Measurements from ENCODE around the gene TET2.

TET2 gene

DNA sequence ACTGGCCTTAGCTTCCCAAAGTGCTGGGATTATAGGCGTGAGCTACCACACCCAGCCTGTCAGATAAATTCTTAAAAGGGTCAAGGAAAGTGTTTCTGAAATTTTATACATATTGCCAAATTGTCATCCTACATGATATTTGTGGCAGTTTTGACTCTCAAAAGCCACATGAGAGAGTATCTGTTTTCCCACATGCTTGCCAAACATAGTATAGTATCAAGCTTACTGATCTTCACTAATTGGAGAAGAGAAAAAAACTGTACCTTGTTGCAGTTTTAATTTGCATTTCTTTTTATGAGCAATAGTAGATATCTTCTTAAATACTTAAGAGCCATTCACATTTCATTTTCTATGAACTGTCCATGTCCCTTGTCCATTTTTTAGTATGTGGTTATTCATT lies 83.6 kb downstream of the TET2 start:
- DNase-seq (ENCODE audit: insufficient read length, low spot score) (no peak), FAIRE-seq (no peak)
- TF ChIP-seq CTCF (IDR thresholded peaks at IDR 0.05; ENCODE audit: insufficient read depth, missing control alignments), result no peak

GRCh38 chr4:105232374-105232773 lies 85.7 kb downstream of the TET2 start:
- no peak for TF ChIP-seq CTCF (IDR thresholded peaks at IDR 0.05; ENCODE audit: insufficient read depth, missing control alignments)
- FAIRE-seq, result no peak
- no peak for DNase-seq (ENCODE audit: insufficient read length, low spot score)

DNA sequence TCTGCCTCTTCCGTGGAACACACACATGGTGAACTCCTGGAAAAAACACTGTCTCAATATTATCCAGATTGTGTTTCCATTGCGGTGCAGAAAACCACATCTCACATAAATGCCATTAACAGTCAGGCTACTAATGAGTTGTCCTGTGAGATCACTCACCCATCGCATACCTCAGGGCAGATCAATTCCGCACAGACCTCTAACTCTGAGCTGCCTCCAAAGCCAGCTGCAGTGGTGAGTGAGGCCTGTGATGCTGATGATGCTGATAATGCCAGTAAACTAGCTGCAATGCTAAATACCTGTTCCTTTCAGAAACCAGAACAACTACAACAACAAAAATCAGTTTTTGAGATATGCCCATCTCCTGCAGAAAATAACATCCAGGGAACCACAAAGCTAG lies 87.9 kb downstream of the TET2 start:
- TF ChIP-seq CTCF (IDR thresholded peaks at IDR 0.05; ENCODE audit: insufficient read depth, missing control alignments), result no peak
- FAIRE-seq (no peak), DNase-seq (ENCODE audit: insufficient read length, low spot score) (no peak)

- no peak for TF ChIP-seq CTCF (IDR thresholded peaks at IDR 0.05; ENCODE audit: insufficient read depth, missing control alignments)
- no peak for DNase-seq (ENCODE audit: insufficient read length, low spot score)
- no peak for FAIRE-seq
Observed at GRCh38 chr4:105236202-105236915, 89.7 kb downstream of the TET2 start.

GRCh38 chr4:105236916-105237311 lies 90.2 kb downstream of the TET2 start:
- FAIRE-seq (no peak), DNase-seq (ENCODE audit: insufficient read length, low spot score) (no peak)
- no peak for TF ChIP-seq CTCF (IDR thresholded peaks at IDR 0.05; ENCODE audit: insufficient read depth, missing control alignments)

DNA sequence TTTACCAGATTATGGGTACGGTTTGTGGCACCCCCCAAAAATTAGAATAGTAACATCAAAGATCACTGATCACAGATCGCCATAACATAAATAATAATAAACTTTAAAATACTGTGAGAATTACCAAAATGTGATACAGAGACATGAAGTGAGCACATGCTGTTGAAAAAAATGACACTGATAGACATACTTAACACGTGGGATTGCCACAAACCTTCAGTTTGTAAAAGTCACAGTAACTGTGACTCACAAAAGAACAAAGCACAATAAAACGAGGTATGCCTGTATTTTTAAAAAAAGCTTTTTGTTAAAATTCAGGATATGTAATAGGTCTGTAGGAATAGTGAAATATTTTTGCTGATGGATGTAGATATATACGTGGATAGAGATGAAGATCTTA lies 93.4 kb downstream of the TET2 start:
- DNase-seq (ENCODE audit: insufficient read length, low spot score), result no peak
- FAIRE-seq, result no peak
- TF ChIP-seq CTCF (IDR thresholded peaks at IDR 0.05; ENCODE audit: insufficient read depth, missing control alignments), result no peak

GRCh38 chr4:105241451-105241850 lies 94.8 kb downstream of the TET2 start:
- no peak for TF ChIP-seq CTCF (IDR thresholded peaks at IDR 0.05; ENCODE audit: insufficient read depth, missing control alignments)
- no peak for DNase-seq (ENCODE audit: insufficient read length, low spot score)

More at GRCh38 chr4:105241451-105241850, 94.8 kb downstream of the TET2 start:
- FAIRE-seq, result no peak

Data from D721Med (cell line).